PC-3 (cell line): ENCODE results near the gene KRT33B. TPM values are rescaled to one million over a fixed set of nuclear protein-coding genes. Genes with fewer than 3 reads are reported as not detected.

Experiments
- ATAC-seq: fragments of 200-7000 bp; cut with Tn5 transposase; 2 replicates; pipeline ENCODE4 v1.9.1; 2020; ENCODE audit warnings: mild to moderate bottlenecking, moderate library complexity
- BruUV-seq: library from RNA; stranded (reverse); fragments of 400-500 nt; replicated peaks from 2 replicates; lab custom pipeline; 2021; lab: Mats Ljungman, UMichigan
- CTCF ChIA-PET: fragments of 300-600 bp; sonication (Branson Sonifier 250); formaldehyde crosslinking; loops from one replicate; lab custom pipeline; 2022; ENCODE audit warnings: antibody characterized with exemption; lab: Charles Lee
- POLR2A ChIA-PET: fragments of 300-600 bp; sonication (Branson Sonifier 250); formaldehyde crosslinking; loops from one replicate; lab custom pipeline; 2022; ENCODE audit warnings: antibody characterized with exemption; ENCODE audit not compliant: unreplicated experiment; lab: Charles Lee
- DNase-seq: peaks from one replicate; pipeline ENCODE4 v3.0.0-alpha.2; 2015
- H2AFZ ChIP-seq: fragments of 300-600 bp; sonication (generic); 2 replicates; pipeline ENCODE4 v1.6.0; 2016; ENCODE audit warnings: antibody characterized with exemption, low read length
- H3F3A ChIP-seq: fragments of 300-600 bp; sonication (generic); one replicate; pipeline ENCODE4 v1.6.0; 2017; ENCODE audit warnings: antibody characterized with exemption, low read length, control low read depth, mild to moderate bottlenecking; ENCODE audit not compliant: unreplicated experiment
- H3K27ac ChIP-seq: fragments of 300-600 bp; sonication (generic); 2 replicates; pipeline ENCODE4 v1.5.1; 2016; ENCODE audit warnings: mild to moderate bottlenecking, low read length
- H3K27me3 ChIP-seq: fragments of 300-600 bp; sonication (generic); 2 replicates; pipeline ENCODE4 v1.6.1; 2016; ENCODE audit warnings: low read length, mixed read lengths
- H3K36me3 ChIP-seq: fragments of 300-600 bp; sonication (generic); 2 replicates; pipeline ENCODE4 v1.6.1; 2016; ENCODE audit warnings: low read depth, mixed run types, low read length, mixed read lengths
- H3K4me1 ChIP-seq: fragments of 300-600 bp; sonication (generic); 2 replicates; pipeline ENCODE4 v1.5.1; 2016; ENCODE audit warnings: low read length; ENCODE audit not compliant: insufficient read depth
- H3K4me2 ChIP-seq: fragments of 300-600 bp; sonication (generic); 2 replicates; pipeline ENCODE4 v1.6.0; 2016; ENCODE audit warnings: low read length
- H3K4me3 ChIP-seq: fragments of 300-600 bp; sonication (generic); 2 replicates; pipeline ENCODE4 v1.5.1; 2016; ENCODE audit warnings: mild to moderate bottlenecking, low read length, mixed read lengths
- H3K79me2 ChIP-seq: fragments of 300-600 bp; sonication (generic); 2 replicates; pipeline ENCODE4 v1.6.1; 2017; ENCODE audit warnings: low read length, mixed read lengths
- H3K9ac ChIP-seq: fragments of 300-600 bp; sonication (generic); 2 replicates; pipeline ENCODE4 v1.6.0; 2016; ENCODE audit warnings: mild to moderate bottlenecking, low read length
- H3K9me2 ChIP-seq: fragments of 300-600 bp; sonication (generic); replicated peaks from 2 replicates; pipeline ENCODE4 v1.6.1; 2016; ENCODE audit warnings: mixed run types, low read length, mixed read lengths
- H3K9me3 ChIP-seq: fragments of 300-600 bp; sonication (generic); 2 replicates; pipeline ENCODE4 v1.6.1; 2016; ENCODE audit warnings: low read length, mixed read lengths
- H4K20me1 ChIP-seq: fragments of 300-600 bp; sonication (generic); 2 replicates; pipeline ENCODE4 v1.6.1; 2016; ENCODE audit warnings: low read length, mixed read lengths
- EZH2 ChIP-seq: fragments of 300-600 bp; sonication (generic); IDR thresholded peaks from one replicate; pipeline ENCODE4 v1.6.1; 2017; ENCODE audit warnings: antibody characterized with exemption, mild to moderate bottlenecking, low read length; ENCODE audit not compliant: unreplicated experiment
- EZH2phosphoT487 ChIP-seq: fragments of 300-600 bp; sonication (generic); IDR thresholded peaks from 2 replicates; pipeline ENCODE4 v1.6.1; 2018; ENCODE audit warnings: mild to moderate bottlenecking, antibody characterized with exemption, low read length, borderline replicate concordance
- intact Hi-C: fragments of 100-400 bp; cut with micrococcal nuclease; formaldehyde crosslinking; loops from 2 replicates; pipeline ENCODE4 v1.9.0; 2023
- total RNA-seq: library from RNA; depleted of rRNA; stranded (reverse); fragments of >200 nt; gene quantifications from 2 replicates; pipeline ENCODE4 v1.2.3, GENCODE V29; 2014
- TF ChIP-seq, protein P1 (sequence below): fragments of 300-600 bp; sonication (generic); conservative IDR thresholded peaks from 2 replicates; pipeline ENCODE4 v1.5.1; 2017; ENCODE audit warnings: antibody characterized with exemption, low read depth, mild to moderate bottlenecking, low read length

Gene KRT33B
- total RNA-seq, 1 experiment from 2014 or later, result not detected

DNA sequence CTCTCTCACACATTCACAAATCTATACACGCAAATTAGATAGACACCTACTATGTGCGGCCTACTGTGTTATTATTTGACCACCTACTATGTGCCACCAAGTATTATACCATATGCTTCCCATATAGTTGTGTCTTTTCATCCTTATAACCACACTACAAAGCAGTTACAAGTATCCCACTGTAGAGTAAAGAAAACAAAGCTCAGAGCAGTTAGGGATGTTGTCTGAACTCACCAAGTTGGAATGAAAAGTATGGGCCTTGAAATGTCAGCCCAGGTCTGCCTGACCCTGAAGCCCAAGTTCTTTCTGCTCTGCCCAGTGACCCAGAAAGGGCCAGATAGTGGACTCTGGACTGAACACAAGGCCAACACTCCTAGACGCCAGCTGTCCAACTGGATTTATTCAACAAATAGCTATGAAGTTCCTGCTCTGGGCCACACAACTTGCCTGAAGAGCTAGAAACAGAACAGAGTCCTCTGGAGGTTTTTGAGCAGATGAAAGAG, 46.3 kb upstream of the KRT33B start:
- Histone ChIP-seq H3K4me1 (peaks cover 46% of the 10 kb centered on the region), H3K27ac (no peak overlapping the region), H4K20me1 (no peaks in the 10 kb centered on the region), H3K9me2 (no peaks in the 10 kb centered on the region), H3K79me2 (no peaks in the 10 kb centered on the region), H3K4me2 (no peak overlapping the region), H3K9me3 (no peaks in the 10 kb centered on the region), H3K4me3 (no peak overlapping the region), H3K27me3 (no peaks in the 10 kb centered on the region), H3K36me3 (no peaks in the 10 kb centered on the region), H3K9ac (no peak overlapping the region), H2AFZ (no peak overlapping the region), H3F3A (no peaks in the 10 kb centered on the region)
- DNase-seq (no peak), ATAC-seq (no peak)
- POLR2A ChIA-PET, result no interaction called here
- CTCF ChIA-PET, result no interaction called here
- TF ChIP-seq EZH2 (no peak), EZH2phosphoT487 (no peak)
- TF ChIP-seq, protein P1, sequence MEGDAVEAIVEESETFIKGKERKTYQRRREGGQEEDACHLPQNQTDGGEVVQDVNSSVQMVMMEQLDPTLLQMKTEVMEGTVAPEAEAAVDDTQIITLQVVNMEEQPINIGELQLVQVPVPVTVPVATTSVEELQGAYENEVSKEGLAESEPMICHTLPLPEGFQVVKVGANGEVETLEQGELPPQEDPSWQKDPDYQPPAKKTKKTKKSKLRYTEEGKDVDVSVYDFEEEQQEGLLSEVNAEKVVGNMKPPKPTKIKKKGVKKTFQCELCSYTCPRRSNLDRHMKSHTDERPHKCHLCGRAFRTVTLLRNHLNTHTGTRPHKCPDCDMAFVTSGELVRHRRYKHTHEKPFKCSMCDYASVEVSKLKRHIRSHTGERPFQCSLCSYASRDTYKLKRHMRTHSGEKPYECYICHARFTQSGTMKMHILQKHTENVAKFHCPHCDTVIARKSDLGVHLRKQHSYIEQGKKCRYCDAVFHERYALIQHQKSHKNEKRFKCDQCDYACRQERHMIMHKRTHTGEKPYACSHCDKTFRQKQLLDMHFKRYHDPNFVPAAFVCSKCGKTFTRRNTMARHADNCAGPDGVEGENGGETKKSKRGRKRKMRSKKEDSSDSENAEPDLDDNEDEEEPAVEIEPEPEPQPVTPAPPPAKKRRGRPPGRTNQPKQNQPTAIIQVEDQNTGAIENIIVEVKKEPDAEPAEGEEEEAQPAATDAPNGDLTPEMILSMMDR, result no peak
- BruUV-seq, result no TSS peak
- intact Hi-C loops, result no loop called here

DNA sequence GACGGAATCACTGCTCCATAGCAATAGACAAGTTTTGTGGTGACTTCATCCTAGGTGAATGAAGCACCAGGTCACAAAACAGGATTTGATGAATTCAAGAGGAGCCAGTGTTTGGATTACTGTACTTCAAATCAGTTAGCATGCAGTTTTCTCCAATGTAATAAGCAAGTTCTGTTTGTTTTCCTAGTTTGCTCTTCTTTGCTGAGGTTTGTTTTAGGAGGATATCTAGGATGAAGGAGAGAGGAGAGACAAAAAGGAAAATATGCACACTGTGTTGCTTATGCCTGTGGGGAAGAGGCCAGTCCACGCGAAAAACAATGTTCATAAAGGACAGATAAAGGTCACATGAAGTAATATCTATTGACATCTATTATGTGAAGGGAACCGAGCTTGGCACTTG, 45.8 kb upstream of the KRT33B start:
- ATAC-seq (no peak), DNase-seq (no peak)
- H3K9me3 ChIP-seq, result no peaks in the 10 kb centered on the region
- no peak overlapping the region for H3K27ac ChIP-seq
- ChIA-PET CTCF (no interaction called here), POLR2A (no interaction called here)
- H3K4me3 ChIP-seq, result no peak overlapping the region
- no peaks in the 10 kb centered on the region for H3K79me2 ChIP-seq
- H3K4me1 ChIP-seq, result peaks cover 41% of the 10 kb centered on the region
- H3K36me3 ChIP-seq, result no peaks in the 10 kb centered on the region
- no peak overlapping the region for H3K4me2 ChIP-seq
- H4K20me1 ChIP-seq, result no peaks in the 10 kb centered on the region
- H3K9me2 ChIP-seq, result no peaks in the 10 kb centered on the region
- no peaks in the 10 kb centered on the region for H3K27me3 ChIP-seq
- intact Hi-C loops, result no loop called here
- no peak overlapping the region for H2AFZ ChIP-seq
- no peak for TF ChIP-seq EZH2phosphoT487
- TF ChIP-seq, protein P1, result no peak
- no peak for TF ChIP-seq EZH2
- H3K9ac ChIP-seq, result no peak overlapping the region
- BruUV-seq, result no TSS peak
- no peaks in the 10 kb centered on the region for H3F3A ChIP-seq

GRCh38 chr17:41413982-41414381, 44.4 kb upstream of the KRT33B start:
- Histone ChIP-seq H3K4me1 (peaks cover 27% of the 10 kb centered on the region), H3K4me2 (no peak overlapping the region), H3K4me3 (no peak overlapping the region), H3K27ac (no peak overlapping the region), H3K27me3 (no peaks in the 10 kb centered on the region), H4K20me1 (no peaks in the 10 kb centered on the region), H3K9me3 (no peaks in the 10 kb centered on the region), H3F3A (no peaks in the 10 kb centered on the region), H3K79me2 (no peaks in the 10 kb centered on the region), H3K9ac (no peak overlapping the region), H3K9me2 (no peaks in the 10 kb centered on the region), H2AFZ (no peak overlapping the region), H3K36me3 (no peaks in the 10 kb centered on the region)
- DNase-seq, result no peak
- TF ChIP-seq, protein P1, result no peak
- no peak for TF ChIP-seq EZH2
- no peak for TF ChIP-seq EZH2phosphoT487
- POLR2A ChIA-PET, result no interaction called here
- intact Hi-C loops, result no loop called here
- CTCF ChIA-PET, result no interaction called here
- ATAC-seq, result no peak
- BruUV-seq, result no TSS peak
